Neural crest cell (in vitro differentiated cells): Measurements from ENCODE around the gene TPRN. TPM values are rescaled to one million over a fixed set of nuclear protein-coding genes. Genes with fewer than 3 reads are reported as not detected.

Source experiments
- DNase-seq: peaks from one replicate; pipeline ENCODE4 v3.0.0; 2021; ENCODE audit warnings: low read depth, mixed read lengths, low spot score
- H3K27ac Mint-ChIP-seq: one replicate; pipeline ENCODE4 v1.8.0; 2021; ENCODE audit warnings: mild to moderate bottlenecking, mixed read lengths; ENCODE audit not compliant: unreplicated experiment
- H3K27me3 Mint-ChIP-seq: 2 replicates; pipeline ENCODE4 v1.8.0; 2021; ENCODE audit warnings: low read depth, mild to moderate bottlenecking, mixed read lengths
- H3K36me3 Mint-ChIP-seq: 2 replicates; pipeline ENCODE4 v1.8.0; 2021; ENCODE audit warnings: low read depth, mild to moderate bottlenecking, mixed read lengths
- H3K4me1 Mint-ChIP-seq: 2 replicates; pipeline ENCODE4 v1.8.0; 2021; ENCODE audit warnings: mixed read lengths
- H3K4me3 Mint-ChIP-seq: one replicate; pipeline ENCODE4 v1.8.0; 2021; ENCODE audit warnings: mild to moderate bottlenecking, mixed read lengths
- H3K9me3 Mint-ChIP-seq: 2 replicates; pipeline ENCODE4 v1.8.0; 2021; ENCODE audit warnings: mixed read lengths
- total RNA-seq: library from RNA; stranded (reverse); gene quantifications from 2 replicates; pipeline ENCODE4 v1.2.1, GENCODE V29; 2021
- TF ChIP-seq, protein P1 (sequence below): fragments of 200-600 bp; sonication (generic); conservative IDR thresholded peaks from 2 replicates; pipeline ENCODE4 v1.5.0; 2021; ENCODE audit warnings: antibody characterized with exemption, mild to moderate bottlenecking

TPRN gene
- total RNA-seq, 1 donor from 2014 or later, result 25.1 TPM

DNA sequence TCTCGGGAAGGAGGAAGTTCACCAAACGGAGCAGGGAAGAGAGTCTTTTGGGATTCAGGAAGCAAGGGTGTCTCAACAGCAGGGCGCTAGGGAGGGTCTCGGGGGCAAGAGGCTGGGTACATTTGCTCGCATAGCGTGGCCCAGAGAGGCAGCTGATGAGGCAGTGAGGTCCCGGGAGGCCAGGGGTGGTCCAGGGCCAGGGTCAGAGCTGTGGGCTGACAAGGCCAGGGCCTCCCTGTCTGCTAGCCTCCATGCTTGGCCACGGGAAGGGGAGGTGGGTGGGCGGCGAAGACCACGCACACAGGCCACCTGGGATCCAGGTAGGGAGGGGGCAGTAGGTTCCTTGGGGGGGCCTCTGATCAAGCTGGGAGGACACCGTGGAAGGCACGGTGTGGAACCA is 11.0 kb upstream of the TPRN start:
- TF ChIP-seq, protein P1, sequence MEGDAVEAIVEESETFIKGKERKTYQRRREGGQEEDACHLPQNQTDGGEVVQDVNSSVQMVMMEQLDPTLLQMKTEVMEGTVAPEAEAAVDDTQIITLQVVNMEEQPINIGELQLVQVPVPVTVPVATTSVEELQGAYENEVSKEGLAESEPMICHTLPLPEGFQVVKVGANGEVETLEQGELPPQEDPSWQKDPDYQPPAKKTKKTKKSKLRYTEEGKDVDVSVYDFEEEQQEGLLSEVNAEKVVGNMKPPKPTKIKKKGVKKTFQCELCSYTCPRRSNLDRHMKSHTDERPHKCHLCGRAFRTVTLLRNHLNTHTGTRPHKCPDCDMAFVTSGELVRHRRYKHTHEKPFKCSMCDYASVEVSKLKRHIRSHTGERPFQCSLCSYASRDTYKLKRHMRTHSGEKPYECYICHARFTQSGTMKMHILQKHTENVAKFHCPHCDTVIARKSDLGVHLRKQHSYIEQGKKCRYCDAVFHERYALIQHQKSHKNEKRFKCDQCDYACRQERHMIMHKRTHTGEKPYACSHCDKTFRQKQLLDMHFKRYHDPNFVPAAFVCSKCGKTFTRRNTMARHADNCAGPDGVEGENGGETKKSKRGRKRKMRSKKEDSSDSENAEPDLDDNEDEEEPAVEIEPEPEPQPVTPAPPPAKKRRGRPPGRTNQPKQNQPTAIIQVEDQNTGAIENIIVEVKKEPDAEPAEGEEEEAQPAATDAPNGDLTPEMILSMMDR, result no peak
- Mint-ChIP-seq H3K27ac (no peak overlapping the region), H3K4me1 (peaks cover 11% of the 10 kb centered on the region), H3K27me3 (no peaks in the 10 kb centered on the region), H3K36me3 (peaks cover 9% of the 10 kb centered on the region), H3K4me3 (no peak overlapping the region), H3K9me3 (no peaks in the 10 kb centered on the region)
- DNase-seq, result no peak

DNA sequence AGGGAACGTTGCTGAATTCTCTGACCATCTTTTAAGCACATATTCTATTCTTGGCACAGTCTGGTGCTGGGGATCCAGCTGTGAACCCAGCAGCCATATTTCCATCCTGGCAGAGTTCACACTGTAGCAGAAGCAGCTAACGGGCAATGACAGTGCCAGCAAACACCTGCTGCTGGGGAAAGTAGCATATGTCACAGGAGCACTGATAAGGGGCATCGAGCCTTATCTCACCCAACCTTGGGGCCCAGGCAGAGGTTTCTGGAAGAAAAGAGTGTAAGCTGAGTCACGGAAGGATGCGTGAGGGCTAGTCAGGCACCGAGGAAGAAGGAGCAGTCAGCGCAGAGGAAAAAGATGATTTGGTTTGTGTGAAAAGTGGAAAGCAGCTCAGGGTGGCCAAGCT is 6.1 kb upstream of the TPRN start:
- peaks cover 7% of the 10 kb centered on the region for H3K36me3 Mint-ChIP-seq

DNA sequence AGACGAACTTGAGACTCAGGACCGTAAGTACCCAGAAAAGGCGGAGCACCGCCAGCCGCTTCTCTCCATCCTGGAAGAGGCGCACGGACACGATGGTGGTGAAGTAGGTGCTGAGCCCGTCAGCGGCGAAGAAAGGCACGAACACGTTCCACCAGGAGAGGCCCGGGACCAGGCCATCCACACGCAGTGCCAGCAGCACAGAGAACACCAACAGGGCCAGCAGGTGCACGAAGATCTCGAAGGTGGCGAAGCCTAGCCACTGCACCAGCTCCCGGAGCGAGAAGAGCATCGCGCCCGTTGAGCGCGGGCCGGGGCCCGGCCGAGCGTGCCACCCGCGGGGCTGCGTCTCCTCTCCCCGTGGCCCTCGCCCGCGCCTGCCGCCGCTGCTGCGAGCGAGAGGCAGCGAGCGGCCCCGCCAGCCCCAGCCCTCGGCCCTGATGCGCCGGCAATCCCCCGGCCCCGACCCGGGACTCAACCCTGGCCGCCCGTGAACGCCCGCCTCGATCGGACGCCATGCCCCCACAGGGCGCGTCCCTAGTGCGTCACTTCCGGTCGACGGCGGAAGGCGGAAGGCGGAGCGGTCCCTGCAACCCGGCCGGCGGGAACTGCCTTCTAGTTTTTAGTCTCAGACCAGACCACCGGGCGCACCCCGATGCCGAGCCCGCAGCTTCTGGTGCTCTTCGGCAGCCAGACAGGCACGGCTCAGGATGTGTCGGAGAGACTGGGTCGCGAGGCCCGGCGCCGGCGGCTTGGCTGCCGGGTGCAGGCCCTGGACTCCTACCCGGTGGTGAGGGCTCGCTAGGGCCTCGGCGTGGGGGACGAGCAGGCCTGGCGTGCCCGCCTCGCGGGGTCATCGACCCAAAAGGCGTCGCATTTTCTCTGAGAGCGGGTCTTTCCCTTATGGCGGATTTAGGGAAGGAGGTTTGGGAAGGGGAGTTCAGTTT is 4.9 kb upstream of the TPRN start, which contains the start of the genes NDOR1 and TMEM203:
NDOR1 (plus strand) TSS at position 575 of the 944 bp plus-strand sequence; CDS start at position 653, 78 bp downstream.
TMEM203 (minus strand) TSS at position 523 of the 944 bp plus-strand sequence; CDS start at position 289, 234 bp downstream.
- H3K27me3 Mint-ChIP-seq, result no peaks in the 10 kb centered on the region
- peak within 1 kb of the TSS; percentile 94 for H3K4me3 Mint-ChIP-seq
- peak; percentile 92 for DNase-seq
- peaks cover 42% of the 10 kb centered on the region for H3K4me1 Mint-ChIP-seq
- peaks cover 7% of the 10 kb centered on the region for H3K36me3 Mint-ChIP-seq
- H3K27ac Mint-ChIP-seq, result peak within 1 kb of the TSS; percentile 94
- H3K9me3 Mint-ChIP-seq, result no peaks in the 10 kb centered on the region
- TF ChIP-seq, protein P1, result no peak

More for the DNA sequence above, 6.1 kb upstream of the TPRN start:
- H3K27ac Mint-ChIP-seq, result peak overlapping the region; percentile 94
- H3K27me3 Mint-ChIP-seq, result no peaks in the 10 kb centered on the region
- peak overlapping the region; percentile 94 for H3K4me3 Mint-ChIP-seq
- H3K4me1 Mint-ChIP-seq, result peaks cover 38% of the 10 kb centered on the region
- no peak for DNase-seq
- H3K9me3 Mint-ChIP-seq, result no peaks in the 10 kb centered on the region
- TF ChIP-seq, protein P1, result no peak

DNA sequence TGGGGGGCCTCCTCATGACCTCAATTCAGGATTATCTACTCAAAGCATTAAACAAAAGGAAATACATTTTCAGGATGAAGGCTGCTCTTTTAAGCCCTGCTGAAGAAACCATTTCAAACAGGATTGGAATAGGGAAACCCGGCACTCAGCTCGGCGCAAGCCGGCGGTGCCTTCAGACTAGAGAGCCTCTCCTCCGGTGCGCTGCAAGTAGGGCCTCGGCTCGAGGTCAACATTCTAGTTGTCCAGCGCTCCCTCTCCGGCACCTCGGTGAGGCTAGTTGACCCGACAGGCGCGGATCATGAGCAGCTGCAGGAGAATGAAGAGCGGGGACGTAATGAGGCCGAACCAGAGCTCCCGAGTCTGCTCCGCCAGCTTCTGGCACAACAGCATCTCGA is 4.2 kb upstream of the TPRN start:
- no peaks in the 10 kb centered on the region for H3K9me3 Mint-ChIP-seq
- peak overlapping the region; percentile 94 for H3K4me3 Mint-ChIP-seq
- TF ChIP-seq, protein P1, result no peak
- H3K27me3 Mint-ChIP-seq, result no peaks in the 10 kb centered on the region
- H3K36me3 Mint-ChIP-seq, result peaks cover 7% of the 10 kb centered on the region
- DNase-seq, result no peak
- peak overlapping the region; percentile 94 for H3K27ac Mint-ChIP-seq
- peaks cover 42% of the 10 kb centered on the region for H3K4me1 Mint-ChIP-seq

DNA sequence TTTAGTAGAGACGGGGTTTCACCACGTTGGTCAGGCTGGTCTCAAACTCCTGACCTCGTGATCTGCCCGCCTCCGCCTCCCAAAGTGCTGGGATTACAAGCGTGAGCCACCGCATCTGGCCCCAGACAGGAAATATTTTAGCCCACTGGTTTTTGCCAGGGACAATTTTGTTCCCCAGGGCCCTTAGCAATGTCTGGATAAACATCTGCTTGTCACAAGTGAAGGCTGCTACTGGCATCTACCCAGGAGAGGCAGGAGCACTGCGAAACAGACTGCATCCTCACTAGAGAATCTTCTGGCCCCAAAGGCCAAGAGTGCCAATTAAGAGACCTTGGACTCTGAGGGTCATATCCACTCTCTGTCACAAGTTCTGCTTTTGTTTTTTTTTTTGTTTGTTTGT is 2.4 kb upstream of the TPRN start:
- Mint-ChIP-seq H3K36me3 (peaks cover 7% of the 10 kb centered on the region), H3K9me3 (no peaks in the 10 kb centered on the region), H3K4me1 (peaks cover 42% of the 10 kb centered on the region), H3K27me3 (no peaks in the 10 kb centered on the region), H3K27ac (no peak overlapping the region), H3K4me3 (peak overlapping the region; percentile 66)
- no peak for DNase-seq
- TF ChIP-seq, protein P1, result no peak
